Activated CD8-positive, alpha-beta memory T cell treated with anti-CD3 and anti-CD28 coated beads for 24 hours (primary cell): ENCODE results near the gene SLC10A6.

ENCODE experiments used
- DNase-seq: peaks from one replicate; pipeline ENCODE4 v3.0.0-alpha.2; 2020

The SLC10A6 gene

DNA sequence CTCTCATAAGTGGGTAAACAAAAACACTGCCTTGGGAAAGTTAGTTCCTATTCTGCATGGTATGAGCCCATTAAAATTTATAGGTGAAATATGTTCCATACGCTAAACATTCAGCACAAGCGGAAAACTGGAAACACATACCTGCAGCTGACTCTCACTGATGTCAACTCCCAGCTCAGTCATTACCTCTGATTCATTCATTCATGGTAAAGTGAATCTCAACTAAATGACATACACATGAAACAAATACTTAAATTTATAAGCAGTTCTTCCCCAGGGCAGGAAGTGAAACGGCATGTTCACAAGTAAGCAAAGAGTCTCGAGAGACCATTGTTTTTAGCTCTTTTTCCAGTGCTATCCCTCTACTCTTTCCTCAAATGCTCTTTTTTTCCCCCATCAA, 1.6 kb downstream of the SLC10A6 start:
- no peak for DNase-seq

DNA sequence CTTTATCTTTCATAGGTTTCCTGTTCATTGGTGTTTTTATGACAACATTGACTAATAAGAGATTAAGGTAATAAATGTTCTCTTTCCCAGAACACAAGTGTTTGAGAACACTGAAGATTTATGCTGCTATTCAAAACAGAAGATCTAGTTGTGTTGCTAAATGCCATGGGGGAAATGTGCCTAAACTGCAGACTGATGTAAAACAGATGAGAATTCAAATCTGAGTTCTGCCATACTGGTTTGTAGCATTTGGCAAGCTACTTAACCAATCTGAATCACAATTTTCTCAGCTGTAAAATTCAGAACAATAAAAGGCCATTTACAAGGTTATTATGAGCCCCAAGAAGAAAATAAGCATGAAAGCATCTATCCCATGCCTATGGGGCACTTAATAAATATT, 2.3 kb downstream of the SLC10A6 start:
- no peak for DNase-seq

DNA sequence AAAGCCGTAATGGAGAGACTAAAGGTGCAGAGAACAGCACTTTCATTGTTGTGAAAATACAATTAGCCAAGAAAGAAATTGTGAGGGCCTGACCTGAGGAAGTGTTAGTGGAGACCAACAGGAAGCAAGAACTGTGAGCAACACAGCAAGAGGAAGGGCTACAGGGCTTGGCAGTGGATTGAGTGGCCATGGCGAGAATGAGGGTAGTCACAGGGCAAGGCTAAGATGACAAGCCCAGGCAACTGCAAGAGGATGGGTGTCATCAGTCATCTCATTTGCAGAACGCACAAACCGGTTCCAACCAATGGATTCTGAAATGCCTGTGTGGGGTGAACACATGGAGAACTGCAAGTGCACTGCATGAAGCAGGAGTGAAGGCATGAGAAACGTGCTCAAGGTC, 3.6 kb downstream of the SLC10A6 start:
- DNase-seq = no peak

DNA sequence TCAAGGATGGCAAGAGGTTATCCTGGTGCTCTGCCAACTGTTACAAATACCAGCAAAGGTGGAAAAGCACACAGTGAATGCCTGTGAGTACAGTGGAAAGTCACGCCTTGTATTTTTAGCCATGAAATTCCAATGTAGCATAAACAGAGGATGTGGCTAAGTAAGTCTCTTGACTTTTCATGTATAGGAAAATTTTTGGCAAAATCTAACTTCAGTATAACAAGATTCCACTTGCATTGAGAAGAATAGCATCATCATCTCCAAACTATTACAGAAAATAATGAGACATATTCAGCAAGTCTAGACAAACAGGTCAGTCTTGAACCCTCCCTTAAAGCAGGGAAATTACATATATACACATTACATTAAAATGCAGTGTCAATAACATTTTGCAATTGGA, 7.9 kb downstream of the SLC10A6 start:
- DNase-seq = no peak

DNA sequence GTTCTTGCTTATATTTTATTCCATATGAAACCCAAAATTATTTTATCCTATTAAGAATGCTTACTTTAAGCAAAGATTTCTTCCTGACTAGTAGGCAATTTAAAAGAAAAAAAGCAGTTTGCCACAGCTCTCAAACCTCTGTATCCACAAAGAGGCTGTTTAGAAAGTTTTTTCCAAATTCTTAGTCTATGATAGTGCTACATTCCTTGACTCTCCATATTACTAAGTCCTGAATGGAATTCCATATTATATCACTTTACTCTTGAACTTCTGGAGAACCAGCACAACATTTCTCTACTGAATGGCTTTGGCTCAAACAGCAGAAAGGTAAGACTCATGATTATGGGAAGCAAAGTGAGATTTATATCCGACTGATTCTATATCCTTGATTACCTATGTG, 8.3 kb downstream of the SLC10A6 start:
- no peak for DNase-seq

DNA sequence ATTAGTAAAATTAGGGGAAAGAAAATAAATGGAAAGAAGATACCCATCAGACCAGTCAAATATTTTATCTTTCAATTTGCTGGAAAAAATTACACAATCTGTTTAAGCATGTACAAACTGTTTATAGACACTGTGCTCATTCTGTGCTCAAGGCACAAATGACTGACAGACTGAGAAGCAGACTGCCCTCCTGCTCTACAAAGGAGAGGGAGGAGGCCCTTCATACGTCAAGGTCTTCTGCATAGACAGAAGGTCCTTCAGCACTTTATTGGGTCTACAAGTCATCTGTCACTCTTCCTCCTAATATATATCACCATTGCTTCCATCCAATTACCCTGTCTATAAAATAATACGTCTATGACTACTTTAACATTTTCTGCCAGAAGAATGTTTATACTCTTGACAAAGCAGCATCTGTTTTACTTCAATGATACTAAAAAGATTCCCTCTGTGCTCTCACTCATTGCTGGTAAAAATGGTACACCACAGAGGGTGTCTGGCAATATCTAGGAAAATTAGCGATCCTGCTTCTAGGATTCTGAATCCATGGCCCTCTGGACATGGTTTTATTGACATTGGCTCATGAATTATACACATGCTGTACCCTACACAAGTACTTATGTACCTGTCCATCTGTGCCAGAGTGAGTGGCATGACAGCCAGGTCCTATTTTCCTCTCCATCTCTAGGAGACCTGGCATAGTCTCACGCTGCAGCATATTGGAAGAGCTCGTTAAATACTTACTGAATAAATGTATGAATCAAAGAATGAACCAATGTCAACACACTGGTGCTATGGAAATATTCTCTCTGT, 11.3 kb downstream of the SLC10A6 start:
- DNase-seq = no peak

DNA sequence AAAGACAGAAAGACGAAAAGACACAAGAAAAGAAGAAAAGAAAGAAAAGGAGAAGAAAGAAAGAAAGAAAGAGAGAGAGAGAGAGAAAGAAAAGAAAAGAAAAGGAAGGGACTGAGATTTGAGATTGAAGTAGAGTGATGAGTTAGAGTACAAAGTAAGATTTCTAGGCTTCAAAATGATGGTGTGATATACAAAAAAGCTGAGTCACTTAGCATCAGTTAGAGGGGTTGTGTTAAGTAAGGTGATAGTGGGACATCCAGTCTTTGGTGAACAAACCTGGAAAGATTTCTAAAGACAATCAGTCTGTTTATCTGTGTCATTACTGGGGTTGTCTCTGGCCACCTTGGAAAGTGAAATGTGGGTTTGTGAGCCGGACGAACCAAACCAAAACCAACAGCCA, 13.5 kb downstream of the SLC10A6 start:
- no peak for DNase-seq

DNA sequence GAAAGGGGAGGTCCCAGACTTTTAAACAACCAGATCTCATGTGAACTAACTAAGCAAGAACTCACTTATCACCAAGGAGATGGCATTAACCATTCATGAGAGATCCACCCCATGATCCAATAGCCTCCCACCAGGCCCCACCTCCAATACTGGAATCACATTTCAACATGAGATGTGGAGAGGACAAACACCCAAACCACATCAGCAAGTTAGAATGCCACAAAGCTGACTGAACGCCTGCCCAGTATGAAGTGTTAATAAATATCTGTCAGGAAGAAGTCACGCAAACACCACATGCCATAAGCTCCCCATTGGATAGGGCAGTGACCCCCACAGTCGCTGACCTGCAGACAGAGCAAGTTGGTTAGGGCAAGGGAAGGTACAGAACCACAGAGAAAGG, 14.3 kb downstream of the SLC10A6 start:
- no peak for DNase-seq

DNA sequence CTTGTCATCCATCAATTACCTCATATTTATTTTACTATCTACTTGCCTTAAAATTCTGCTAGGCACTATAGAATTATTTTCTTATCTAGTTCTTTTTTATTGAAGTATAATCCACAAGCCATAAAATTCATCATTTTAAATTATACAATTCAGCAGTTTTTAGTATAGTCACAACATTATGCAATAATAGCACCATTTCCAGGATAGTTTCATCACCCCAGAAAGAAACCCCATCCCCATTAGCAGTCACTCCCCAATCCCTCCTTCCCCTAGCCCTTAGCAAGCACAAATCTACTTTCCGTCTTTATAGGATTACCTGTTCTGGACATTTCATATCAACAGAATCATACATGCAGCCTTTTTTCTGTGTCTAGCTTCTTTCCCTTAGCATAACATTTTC, 15.6 kb downstream of the SLC10A6 start:
- no peak for DNase-seq

DNA sequence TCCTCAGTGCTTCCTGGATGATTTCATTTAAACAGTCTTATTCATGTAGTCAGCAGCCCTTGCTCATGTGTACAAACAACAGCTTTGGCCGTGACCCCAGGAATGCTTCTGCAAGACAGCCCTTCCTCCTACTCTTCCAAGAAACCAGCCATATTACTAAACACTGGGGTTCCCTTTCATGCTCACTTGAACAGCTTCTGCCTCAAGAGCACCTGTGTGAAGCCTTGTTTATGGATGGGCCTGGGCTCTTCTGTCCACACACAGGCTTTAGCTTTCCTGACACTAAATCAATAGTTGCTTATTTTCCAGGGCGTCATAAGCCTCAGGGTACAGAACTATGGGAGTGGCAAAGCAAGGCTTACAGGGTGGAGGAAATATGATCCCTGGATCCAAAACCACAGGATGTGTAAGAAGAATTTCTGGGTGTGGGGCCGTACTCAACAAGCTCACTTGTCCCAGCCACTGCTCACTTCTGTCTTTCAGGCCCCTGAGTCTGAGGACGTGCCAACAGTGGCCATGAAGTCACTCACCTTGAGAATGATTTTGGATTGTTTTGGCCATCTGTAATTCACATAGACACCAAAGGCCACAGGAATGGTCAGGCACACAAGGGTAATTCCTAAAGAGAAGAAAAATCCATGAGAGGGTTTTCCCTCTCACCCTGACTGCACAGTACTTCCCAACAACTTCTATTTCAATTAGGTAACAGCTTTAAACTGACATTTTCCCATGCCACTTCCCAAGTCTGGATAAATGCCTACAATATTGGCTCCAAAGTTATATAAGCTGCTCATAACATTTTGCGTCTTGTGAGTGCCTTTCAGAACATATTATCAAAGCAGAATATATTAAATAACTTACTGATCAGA, 17.7 kb downstream of the SLC10A6 start:
- DNase-seq = no peak

DNA sequence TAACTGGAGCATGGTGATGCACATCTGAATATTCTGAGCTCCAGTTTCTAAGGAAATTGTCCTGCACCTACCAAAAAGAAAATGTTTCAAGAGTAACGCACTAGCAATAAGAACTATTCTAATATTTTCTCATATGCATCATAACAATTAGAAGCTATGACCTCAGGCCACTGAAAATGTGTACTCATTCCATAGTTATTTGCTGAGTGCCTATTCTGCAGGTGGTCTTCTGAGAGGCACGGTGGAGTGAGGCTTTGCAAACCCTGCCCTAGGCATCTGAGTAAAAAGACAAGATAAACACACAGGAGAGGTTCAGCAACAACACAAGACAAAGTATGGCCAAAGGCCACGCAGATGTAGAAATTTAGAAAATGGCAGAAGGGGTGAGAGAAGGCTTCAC, 23.7 kb downstream of the SLC10A6 start:
- no peak for DNase-seq

DNA sequence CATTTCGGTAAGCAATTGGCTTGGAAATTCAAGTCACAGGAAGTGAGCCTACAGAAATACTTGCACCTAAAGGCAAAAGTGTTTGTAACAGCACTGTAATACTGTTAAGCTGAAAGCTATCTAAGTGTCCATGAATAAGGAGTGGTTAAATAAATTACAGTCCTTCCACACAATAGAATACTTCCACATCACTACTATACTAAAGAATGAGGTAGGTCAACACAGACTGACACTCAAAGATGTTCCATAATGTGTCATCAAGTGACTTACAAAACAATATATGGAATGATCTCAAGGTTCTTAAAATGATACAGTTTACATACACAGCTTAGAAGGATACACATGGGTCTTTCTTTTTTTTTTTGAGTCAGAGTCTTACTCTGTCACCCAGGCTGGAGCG, 27.0 kb downstream of the SLC10A6 start:
- DNase-seq = no peak

DNA sequence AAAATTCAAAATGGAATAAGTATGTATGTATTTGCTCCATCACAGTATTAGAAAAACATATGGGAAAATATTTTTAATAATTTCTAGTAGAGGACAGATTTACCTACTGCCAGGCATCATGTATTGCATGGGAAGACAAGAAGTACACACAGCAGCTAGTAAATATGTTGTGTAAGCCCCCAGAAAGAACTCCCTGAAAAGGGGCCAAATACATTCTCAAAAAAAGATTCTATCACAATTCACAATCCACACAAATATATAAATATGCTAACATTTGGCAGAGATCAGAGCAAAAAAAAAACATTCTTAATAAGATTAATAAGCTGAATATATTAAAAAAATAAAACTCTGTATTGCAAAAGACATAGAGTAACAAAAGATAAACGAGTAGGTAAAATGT, 28.0 kb downstream of the SLC10A6 start:
- no peak for DNase-seq

DNA sequence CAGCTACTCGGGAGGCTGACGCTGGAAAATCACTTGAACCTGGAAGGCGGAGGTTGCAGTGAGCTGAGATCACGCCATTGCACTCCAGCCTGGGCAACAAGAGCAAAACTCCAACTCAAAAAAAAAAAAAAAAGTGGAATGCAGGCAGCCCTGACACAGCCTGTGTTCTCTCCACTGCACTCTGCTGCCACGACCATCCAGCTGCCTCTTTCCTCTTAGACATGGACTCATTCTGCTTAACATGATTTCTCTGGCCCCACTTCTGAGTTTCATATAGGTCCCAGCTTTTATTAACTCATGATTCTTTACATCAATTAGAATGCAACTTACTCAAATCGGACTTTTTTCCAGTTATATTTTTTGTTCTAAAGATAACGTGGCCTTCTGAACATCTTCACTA, 29.6 kb downstream of the SLC10A6 start:
- no peak for DNase-seq

DNA sequence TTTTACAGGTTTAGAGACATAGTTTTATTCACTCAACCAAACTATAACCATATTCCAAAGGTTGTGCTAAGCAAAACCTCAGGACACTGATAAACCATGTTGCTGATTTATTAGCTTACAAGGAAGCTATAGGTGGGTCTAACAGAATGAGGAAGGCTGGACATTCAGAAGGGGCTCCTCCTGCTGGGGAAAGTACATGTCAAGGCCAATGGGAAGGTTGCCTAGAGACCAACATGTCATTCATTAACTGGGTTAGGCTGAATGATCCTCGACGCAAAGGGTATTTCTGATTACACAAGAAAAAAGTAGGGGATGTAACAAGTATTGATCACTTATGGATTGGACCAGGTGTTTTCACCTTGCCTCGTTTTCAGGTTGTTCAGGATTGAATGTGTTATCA, 30.3 kb downstream of the SLC10A6 start:
- no peak for DNase-seq

DNA sequence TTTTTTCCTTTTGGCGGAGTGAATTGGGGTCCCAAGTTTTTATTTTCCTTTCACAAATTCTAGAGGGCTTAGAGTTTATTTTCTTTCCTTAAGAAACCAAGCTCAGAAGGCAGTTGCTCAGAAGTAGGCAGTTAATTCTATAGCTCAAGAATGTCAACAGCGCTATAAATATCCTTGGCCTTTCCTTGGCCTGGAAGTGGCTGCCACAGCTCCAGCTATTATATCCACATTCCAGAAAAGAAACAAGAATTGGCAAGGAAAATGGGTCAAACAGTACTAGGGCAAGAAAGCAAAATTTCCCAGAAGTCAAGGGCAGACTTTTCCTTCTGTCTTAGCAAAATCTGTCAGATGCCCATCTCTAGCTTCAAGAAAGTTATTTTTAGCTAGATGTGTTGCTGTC, 31.0 kb downstream of the SLC10A6 start:
- DNase-seq = no peak

DNA sequence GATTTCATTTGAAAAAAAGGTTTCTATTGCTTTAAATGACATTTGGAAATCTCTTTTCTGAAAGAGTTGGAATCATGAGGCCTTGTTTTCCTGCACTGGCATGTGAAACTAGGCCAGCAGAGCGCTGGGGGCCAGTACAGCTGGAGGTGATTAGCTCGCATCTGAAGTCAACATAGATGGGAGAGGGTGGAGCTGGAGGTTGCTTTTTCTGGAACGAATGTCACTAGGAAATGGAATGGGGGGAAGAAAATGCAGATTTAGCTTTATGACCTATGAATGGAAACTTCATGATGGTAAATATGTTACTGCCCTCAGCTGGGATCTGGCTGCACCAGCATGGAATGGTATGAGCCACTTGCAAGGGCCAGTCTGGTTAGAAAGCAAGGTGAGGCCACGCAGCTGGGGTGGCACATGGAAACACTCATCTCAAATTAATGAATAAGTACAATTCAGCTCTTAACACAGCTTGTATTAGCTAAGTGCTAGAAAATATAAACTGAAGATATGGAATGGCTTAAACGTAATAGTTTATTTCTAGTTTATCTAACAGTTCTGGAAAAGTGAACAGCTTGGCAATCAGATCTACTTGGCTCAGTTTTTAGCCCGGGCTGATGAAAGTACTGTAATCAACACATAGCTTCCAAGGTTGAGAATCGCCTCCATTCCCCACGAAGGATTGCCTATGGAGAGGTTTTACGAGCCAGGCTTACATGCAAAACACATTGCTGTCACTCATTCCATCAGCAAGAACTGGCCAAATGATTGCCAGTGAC, 32.5 kb downstream of the SLC10A6 start:
- no peak for DNase-seq

DNA sequence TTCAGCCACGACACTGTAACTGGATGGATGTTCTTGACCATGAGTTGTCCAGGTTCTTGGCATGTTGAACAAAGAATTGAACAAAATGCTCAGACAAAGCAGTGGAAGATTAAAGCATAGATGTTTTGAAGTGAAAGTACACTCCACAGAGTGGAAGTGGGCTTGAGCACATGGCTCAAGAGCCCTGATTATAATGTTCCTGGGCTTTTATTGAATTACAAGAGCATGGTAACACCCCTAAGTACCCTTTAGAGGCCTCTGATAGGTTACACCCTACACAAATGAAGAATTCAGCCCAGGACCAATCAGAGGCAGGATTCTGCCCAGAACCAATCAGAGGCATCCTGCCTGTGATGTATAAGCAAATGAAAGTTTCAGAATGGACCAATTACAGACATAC, 33.5 kb downstream of the SLC10A6 start:
- no peak for DNase-seq

DNA sequence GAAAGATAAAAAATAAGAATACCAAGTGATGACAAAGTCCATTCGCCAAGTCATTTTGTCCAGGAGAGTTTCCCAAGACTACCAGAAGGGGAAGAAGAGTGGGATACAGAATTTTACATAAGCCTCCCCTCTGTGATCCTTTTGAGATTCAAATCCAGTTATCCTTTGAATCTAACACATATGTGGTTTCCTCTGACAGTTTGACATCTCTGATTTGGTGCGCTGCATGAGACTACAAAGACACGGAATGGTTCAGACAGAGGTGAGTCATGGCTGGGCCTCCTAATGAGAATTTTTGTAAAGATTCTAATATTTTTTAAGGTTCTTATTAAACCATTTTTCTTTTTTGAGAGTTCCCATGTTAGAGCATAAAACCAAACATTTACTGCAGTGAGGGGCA, 38.3 kb downstream of the SLC10A6 start:
- DNase-seq = no peak

DNA sequence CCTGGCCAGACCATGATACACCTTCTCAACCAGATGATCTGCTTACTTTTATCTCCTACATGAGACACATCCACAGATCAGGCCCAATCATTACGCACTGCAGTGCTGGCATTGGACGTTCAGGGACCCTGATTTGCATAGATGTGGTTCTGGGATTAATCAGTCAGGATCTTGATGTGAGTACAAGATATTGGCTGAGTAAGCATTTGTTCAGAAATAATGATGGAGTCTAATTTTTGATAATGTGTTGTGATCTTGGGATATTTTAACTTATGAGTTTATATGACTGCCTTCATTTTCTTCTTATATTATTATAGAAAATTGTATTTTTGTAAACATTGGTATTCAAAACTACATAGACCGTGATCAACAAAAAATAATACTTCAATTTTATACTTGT, 39.4 kb downstream of the SLC10A6 start:
- DNase-seq = no peak

DNA sequence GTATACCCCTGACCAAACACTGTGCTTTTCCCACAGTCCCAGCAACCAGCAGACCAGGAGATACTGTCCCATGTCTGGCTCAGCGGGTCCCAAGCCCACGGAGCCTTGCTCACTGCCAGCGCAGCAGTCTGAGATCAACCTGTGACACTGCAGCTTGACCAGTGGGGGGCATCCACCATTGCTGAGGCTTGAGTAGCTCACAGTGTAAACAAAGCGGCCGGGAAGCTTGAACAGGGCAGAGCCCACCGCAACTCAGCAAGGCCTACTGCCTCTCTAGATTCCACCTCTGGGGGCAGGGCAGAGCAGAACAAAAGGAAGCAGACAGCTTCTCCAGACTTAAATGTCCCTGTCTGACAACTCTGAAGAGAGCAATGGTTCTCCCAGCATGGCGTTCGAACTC, 58.1 kb downstream of the SLC10A6 start:
- DNase-seq = no peak

DNA sequence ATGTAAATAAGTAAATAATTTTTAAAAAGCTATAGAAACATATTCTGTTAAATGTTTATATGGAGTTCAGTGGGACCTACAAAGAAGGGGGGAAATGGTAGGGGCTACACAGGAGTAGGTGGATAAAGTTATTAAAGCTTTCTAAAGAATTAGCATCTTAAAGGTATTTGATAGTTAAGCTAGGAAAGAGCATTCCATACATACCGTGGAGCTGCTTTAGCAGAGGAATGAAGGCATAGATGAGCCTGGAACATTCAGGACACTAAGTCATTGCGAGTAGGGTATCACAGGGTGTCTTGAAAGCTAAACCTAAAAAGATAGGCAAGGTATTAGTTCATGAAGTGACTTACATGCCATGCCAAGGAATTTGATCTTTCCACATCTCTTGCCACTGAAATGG, 60.4 kb downstream of the SLC10A6 start:
- DNase-seq = no peak

DNA sequence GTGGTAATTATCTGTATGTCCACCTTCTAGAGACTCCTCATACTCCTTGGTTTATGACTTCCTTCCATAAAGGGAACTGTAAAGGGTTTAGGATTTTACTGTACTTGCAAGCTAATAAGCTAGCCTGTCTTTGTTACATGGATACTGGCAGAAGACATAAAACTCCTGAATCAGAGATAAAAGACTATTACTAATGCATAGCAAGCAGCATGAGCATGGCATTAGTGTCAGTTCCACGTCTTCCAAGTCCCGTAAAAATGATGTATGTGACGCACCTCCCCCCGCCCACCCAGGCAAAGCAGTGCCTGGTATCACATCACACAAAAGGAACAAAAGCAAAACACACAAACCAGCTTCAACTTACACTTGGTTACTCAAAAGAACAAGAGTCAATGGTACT, 71.0 kb downstream of the SLC10A6 start:
- no peak for DNase-seq

DNA sequence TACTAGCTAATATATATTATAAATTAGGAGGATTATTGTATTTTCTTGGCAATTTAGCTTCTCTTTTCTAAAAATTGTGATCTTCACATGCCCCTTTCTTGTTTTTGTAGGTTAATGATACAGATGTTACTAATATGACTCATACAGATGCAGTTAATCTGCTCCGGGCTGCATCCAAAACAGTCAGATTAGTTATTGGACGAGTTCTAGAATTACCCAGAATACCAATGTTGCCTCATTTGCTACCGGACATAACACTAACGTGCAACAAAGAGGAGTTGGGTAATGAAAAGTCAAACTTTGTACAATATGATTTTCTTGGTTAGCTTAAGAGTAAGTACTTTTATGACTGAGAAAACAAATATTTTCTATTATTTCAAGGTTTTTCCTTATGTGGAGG, 74.1 kb downstream of the SLC10A6 start:
- DNase-seq = no peak
